SH-SY5Y (cell line): ENCODE data around the gene BCL6.

ENCODE experiments used
- GATA2 ChIP-seq: IDR thresholded peaks from 2 replicates; pipeline ENCODE4 v1.6.1; 2011; ENCODE audit warnings: mild to moderate bottlenecking, low read depth, low read length
- GATA3 ChIP-seq: IDR thresholded peaks from 2 replicates; pipeline ENCODE4 v1.6.1; 2011; ENCODE audit warnings: low read depth, mild to moderate bottlenecking, low read length, moderate library complexity

BCL6 gene

DNA sequence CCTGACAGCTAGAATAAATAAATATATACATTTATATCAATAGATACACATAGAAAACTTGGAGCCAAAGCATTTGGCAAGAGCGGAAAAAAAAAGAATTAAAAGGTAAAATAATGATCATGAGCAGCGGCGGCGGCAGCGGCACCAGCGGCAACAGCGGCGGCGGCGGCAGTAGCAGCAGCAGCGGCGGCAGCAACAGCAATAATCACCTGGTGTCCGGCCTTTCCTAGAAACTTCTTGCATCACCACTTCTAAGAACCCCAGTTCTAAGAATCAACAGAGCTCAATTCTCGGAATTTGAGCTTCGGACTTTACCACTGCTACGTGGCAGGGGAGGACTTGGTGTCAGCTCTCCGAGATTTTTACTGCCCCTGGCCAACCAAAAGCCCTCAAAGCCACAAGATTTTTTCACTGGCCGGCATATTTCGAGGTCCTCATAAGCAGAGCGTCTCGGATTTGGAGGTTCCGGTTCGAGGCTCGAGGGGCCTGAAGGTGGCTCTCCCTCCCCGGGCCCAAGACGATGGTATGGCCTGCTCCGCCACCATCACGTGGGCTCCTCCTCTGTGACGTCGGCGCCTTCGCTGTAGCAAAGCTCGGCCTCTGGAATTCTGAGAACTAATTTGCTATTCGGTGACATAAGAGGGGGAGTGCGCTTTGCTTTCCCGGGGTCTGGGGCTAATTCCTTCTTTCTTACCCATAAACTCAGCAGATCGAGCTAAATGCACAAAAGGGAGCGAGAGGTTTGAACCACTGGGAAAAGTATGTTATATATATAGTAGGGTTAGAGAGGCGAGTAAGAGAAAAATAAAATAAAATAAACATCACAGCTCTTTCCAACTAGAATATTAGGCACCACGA is at the start of gene BCL6:
Gene BCL6 (minus strand): TSS at position 268 of the 858 bp plus-strand sequence. CDS start 11,775 bp downstream, outside the sequence.
- TF ChIP-seq GATA3: no peak

GRCh38 chr3:187794731-187795130 is 49.5 kb upstream of the BCL6 start:
- TF ChIP-seq GATA2: no peak
- TF ChIP-seq GATA3: no peak

GRCh38 chr3:187793618-187794017 is 48.4 kb upstream of the BCL6 start:
- no peak for TF ChIP-seq GATA2
- TF ChIP-seq GATA3: no peak

DNA sequence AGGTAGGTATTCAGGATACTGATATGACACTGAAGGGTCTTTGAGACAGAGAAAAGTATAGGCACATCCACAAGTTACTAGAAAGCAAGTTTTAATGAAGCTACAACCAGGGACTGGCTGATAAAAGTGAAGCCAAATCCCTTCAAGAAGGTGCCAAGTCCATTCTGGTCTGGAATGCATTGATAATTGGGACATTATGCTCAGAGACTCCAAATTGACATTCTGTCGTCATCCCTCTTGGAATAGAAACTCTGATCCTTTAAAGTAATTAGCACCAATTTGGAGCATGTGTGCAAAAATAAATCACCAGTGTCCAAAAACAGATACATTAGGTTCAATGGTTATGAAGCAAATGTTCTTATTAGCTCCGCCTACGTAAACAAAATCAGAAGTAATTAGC is 47.3 kb upstream of the BCL6 start:
- no peak for TF ChIP-seq GATA2
- no peak for TF ChIP-seq GATA3

DNA sequence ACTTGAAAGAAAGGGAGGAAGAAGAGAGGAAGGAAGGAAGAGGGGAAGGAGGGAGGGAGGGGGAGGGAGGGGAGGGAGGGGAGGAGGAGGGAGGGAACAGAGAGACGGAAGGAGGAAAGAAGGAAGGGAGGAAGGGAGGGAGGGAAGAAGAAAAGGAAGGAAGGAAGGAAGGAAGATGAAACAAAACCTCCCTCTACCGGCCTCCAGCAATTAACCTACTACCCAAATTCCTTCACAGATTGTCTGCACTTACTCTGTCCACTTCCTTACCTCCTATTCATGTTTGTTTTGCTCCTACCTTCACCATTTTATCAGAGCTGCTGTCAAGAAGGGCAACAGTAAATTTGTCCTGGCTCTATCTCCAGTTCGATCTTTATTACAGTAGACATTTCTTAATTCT is 44.6 kb upstream of the BCL6 start:
- TF ChIP-seq GATA2 (no peak), GATA3 (no peak)

GRCh38 chr3:187788984-187789857 is 44.0 kb upstream of the BCL6 start:
- TF ChIP-seq GATA3 (no peak), GATA2 (no peak)

GRCh38 chr3:187783098-187783497 is 37.8 kb upstream of the BCL6 start:
- TF ChIP-seq GATA2 (no peak), GATA3 (no peak)

- no peak for TF ChIP-seq GATA2
- no peak for TF ChIP-seq GATA3
Measured at GRCh38 chr3:187782006-187782405, 36.7 kb upstream of the BCL6 start.

DNA sequence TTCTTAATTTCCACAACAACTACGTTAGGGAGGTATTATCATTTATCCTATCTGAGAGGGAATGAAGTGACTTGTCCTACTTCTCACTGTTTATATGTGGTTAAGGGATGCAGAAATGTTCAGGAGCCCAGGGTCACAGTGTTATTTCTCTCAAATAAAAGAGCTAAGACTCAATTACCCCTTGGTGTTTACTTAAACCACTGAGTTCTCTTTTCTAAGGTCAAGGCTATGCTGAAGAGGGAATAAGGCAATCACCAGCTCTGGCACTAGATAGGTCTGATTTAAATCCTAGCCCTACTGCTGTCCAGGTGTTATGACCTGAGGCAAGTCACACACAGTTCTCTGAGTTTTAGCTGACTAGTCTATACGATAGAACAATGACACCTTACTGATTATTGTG is 35.7 kb upstream of the BCL6 start:
- TF ChIP-seq GATA3: no peak
- TF ChIP-seq GATA2: no peak

DNA sequence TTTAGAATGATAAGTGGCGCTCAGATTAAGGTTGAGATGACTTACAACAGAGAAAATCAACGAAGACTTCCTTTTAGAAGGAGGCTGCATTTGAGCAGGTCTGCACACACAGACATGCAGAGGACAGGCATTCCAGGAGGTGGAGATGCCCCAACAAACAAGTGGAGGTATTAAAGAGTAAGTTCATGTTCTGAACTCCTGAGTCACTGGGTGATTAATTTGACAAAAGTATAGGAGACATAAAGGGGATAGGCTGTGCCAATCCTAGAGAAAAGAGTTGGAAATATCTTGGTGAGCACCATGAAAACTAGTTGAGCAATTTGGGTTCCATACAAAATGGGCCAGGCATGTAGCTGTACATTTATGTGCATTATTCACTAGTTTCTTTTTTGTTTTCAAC is 33.5 kb upstream of the BCL6 start:
- no peak for TF ChIP-seq GATA3
- no peak for TF ChIP-seq GATA2

GRCh38 chr3:187777331-187777941 is 32.2 kb upstream of the BCL6 start:
- TF ChIP-seq GATA3 (no peak), GATA2 (no peak)

GRCh38 chr3:187775549-187775948 is 30.3 kb upstream of the BCL6 start:
- no peak for TF ChIP-seq GATA3
- TF ChIP-seq GATA2: no peak

GRCh38 chr3:187774185-187774789 is 29.0 kb upstream of the BCL6 start:
- TF ChIP-seq GATA2: no peak
- TF ChIP-seq GATA3: no peak

- TF ChIP-seq GATA2 (no peak), GATA3 (no peak)
Measured at GRCh38 chr3:187773233-187774184, 28.2 kb upstream of the BCL6 start.
